Endodermal cell (in vitro differentiated cells): ENCODE measurements around the gene CTSA. TPM values are rescaled to one million over a fixed set of nuclear protein-coding genes. Genes with fewer than 3 reads are reported as not detected.

ENCODE experiments used
- DNase-seq: peaks from one replicate; pipeline ENCODE4 v3.0.0-alpha.2; 2017
- H3K27ac ChIP-seq: 2 replicates; pipeline ENCODE4 v1.5.1; 2013; ENCODE audit warnings: mild to moderate bottlenecking, low read depth, low read length, moderate library complexity
- H3K27me3 ChIP-seq: 2 replicates; pipeline ENCODE4 v1.6.1; 2013; ENCODE audit warnings: mild to moderate bottlenecking, low read length, moderate library complexity; ENCODE audit not compliant: insufficient read depth, control insufficient read depth, poor library complexity, severe bottlenecking
- H3K36me3 ChIP-seq: 2 replicates; pipeline ENCODE4 v1.7.0; 2013; ENCODE audit warnings: mild to moderate bottlenecking, low read length, moderate library complexity; ENCODE audit not compliant: control insufficient read depth, insufficient read depth
- H3K4me1 ChIP-seq: one replicate; pipeline ENCODE4 v1.7.0; 2013; ENCODE audit warnings: low read length; ENCODE audit not compliant: control insufficient read depth, insufficient read depth
- H3K4me3 ChIP-seq: 2 replicates; pipeline ENCODE4 v1.5.1; 2013; ENCODE audit warnings: mild to moderate bottlenecking, low read length, moderate library complexity
- H3K9ac ChIP-seq: 2 replicates; pipeline ENCODE4 v1.6.1; 2013; ENCODE audit warnings: mild to moderate bottlenecking, low read length, moderate library complexity; ENCODE audit not compliant: poor library complexity, severe bottlenecking; ENCODE audit errors: extremely low read depth
- H3K9me3 ChIP-seq: 2 replicates; pipeline ENCODE4 v1.6.1; 2013; ENCODE audit warnings: mild to moderate bottlenecking, low read length, moderate library complexity; ENCODE audit not compliant: control insufficient read depth
- H3K27ac Mint-ChIP-seq: 2 replicates; pipeline ENCODE4 v1.8.0; 2020; ENCODE audit warnings: mixed read lengths
- H3K27me3 Mint-ChIP-seq: 2 replicates; pipeline ENCODE4 v1.8.0; 2021; ENCODE audit warnings: mild to moderate bottlenecking, mixed read lengths; ENCODE audit not compliant: insufficient read depth
- H3K36me3 Mint-ChIP-seq: 2 replicates; pipeline ENCODE4 v1.8.0; 2020; ENCODE audit warnings: low read depth, mixed read lengths
- H3K4me1 Mint-ChIP-seq: 2 replicates; pipeline ENCODE4 v1.8.0; 2020; ENCODE audit warnings: mixed read lengths
- H3K4me3 Mint-ChIP-seq: 2 replicates; pipeline ENCODE4 v1.8.0; 2020; ENCODE audit warnings: mild to moderate bottlenecking, moderate library complexity, mixed read lengths
- H3K9me3 Mint-ChIP-seq: 2 replicates; pipeline ENCODE4 v1.8.0; 2020; ENCODE audit warnings: mild to moderate bottlenecking, mixed read lengths
- WGBS, 2 experiments: methylation state at CpG; one replicate each; pipeline versions ENCODE4 v1.1.5 to v1.1.7; 2013; ENCODE audit warnings: missing lambda C conversion rate in 2 of 2, mixed read lengths in 1 of 2; ENCODE audit not compliant: insufficient coverage in 1 of 2, insufficient read length in 1 of 2; 5-methylcytosine and 5-hydroxymethylcytosine counted together
- total RNA-seq, 2 donors: library from RNA; stranded (reverse); fragmentation: NEBNext Ultra II Directional in 1 of 2; extraction: Animal tissue kit (Norgen Biotek cat#: 25700) in 1 of 2; gene quantifications; 2 replicates in 1 of 2; 3 replicates in 1 of 2; pipeline ENCODE4 v1.2.1, GENCODE V29; 2021
- TF ChIP-seq, protein P1 (sequence below): fragments of 200-600 bp; sonication (generic); conservative IDR thresholded peaks from 2 replicates; pipeline ENCODE4 v1.5.0; 2021; ENCODE audit warnings: antibody characterized with exemption, mild to moderate bottlenecking

CTSA gene
- total RNA-seq, 2 donors from 2014 or later: 70.7 to 84.8 TPM

DNA sequence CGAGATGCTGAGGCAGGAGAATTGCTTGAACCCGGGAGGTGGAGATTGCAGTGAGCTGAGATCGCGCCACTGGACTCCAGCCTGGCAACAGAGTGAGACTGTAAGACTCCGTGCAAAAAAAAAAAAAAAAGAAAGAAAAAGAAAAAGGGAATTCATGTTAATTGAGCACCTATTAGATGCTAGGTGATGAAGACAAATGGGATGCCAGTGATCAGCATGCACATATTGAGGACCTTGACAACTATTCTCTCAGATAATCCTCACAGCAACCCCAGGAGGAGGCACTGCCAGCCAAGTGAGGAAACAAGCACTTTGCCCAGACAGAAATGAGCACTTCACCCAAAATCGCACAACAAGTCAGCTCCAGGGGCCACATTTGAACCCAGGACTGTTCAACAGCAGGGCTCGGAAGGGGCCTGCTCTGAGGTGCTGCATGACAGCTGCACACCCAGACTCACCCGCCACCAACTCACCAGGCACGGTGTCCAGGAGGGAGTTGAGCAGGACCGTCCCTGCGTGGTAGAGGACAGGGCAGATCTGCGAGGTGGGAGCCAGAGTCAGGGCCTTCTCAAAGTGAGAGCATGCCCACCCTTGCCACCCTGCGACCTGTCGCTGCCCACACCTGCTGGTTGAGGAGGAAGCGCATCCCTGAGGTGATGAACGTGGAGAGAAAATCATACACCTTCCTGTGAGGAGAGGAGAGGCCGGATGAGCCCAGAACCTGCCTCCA is 16.2 kb downstream of the CTSA start:
- WGBS, 2 experiments: 93 to 95% methylated on average over 13 to 17 of the region's 17 CpGs
- H3K27ac Mint-ChIP-seq: no peak overlapping the region
- H3K9me3 Mint-ChIP-seq: no peaks in the 10 kb centered on the region
- H3K27ac ChIP-seq: no peak overlapping the region
- no peak overlapping the region for H3K4me3 Mint-ChIP-seq
- no peak for DNase-seq
- H3K36me3 Mint-ChIP-seq: peaks cover 54% of the 10 kb centered on the region
- H3K4me1 ChIP-seq: peaks cover 2% of the 10 kb centered on the region
- no peaks in the 10 kb centered on the region for H3K9me3 ChIP-seq
- peaks cover 64% of the 10 kb centered on the region for H3K36me3 ChIP-seq
- TF ChIP-seq, protein P1, sequence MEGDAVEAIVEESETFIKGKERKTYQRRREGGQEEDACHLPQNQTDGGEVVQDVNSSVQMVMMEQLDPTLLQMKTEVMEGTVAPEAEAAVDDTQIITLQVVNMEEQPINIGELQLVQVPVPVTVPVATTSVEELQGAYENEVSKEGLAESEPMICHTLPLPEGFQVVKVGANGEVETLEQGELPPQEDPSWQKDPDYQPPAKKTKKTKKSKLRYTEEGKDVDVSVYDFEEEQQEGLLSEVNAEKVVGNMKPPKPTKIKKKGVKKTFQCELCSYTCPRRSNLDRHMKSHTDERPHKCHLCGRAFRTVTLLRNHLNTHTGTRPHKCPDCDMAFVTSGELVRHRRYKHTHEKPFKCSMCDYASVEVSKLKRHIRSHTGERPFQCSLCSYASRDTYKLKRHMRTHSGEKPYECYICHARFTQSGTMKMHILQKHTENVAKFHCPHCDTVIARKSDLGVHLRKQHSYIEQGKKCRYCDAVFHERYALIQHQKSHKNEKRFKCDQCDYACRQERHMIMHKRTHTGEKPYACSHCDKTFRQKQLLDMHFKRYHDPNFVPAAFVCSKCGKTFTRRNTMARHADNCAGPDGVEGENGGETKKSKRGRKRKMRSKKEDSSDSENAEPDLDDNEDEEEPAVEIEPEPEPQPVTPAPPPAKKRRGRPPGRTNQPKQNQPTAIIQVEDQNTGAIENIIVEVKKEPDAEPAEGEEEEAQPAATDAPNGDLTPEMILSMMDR: no peak
- no peaks in the 10 kb centered on the region for H3K27me3 ChIP-seq
- peaks cover 9% of the 10 kb centered on the region for H3K27me3 Mint-ChIP-seq
- no peak overlapping the region for H3K4me3 ChIP-seq
- peaks cover 4% of the 10 kb centered on the region for H3K4me1 Mint-ChIP-seq
- H3K9ac ChIP-seq: no peak overlapping the region

DNA sequence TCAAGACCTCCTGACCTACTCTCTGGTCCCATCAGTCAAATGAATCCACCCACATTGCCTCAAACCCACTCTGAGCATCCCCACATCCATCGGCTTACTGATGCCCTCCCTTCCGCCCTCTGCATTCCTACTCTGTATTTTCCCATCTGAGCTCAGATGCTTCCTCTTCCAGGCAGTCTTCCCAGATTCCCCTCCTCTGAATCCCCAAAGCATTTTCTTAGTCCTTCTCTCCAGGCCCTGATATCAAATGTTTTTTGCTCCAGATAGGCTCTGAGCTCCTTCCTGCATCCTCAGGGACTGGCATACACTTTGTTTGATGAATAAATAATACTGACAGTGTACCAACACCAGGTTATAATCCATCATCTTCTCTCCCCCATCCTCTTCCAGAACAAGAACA is 16.9 kb downstream of the CTSA start:
- Mint-ChIP-seq H3K27ac (no peak overlapping the region), H3K4me3 (no peak overlapping the region), H3K27me3 (peaks cover 10% of the 10 kb centered on the region), H3K36me3 (peaks cover 50% of the 10 kb centered on the region), H3K9me3 (no peaks in the 10 kb centered on the region), H3K4me1 (peaks cover 5% of the 10 kb centered on the region)
- H3K9me3 ChIP-seq: no peaks in the 10 kb centered on the region
- WGBS, 2 experiments: 91 to 100% methylated on average over 2 of the region's 2 CpGs
- H3K27me3 ChIP-seq: no peaks in the 10 kb centered on the region
- peaks cover 4% of the 10 kb centered on the region for H3K4me1 ChIP-seq
- no peak overlapping the region for H3K27ac ChIP-seq
- peaks cover 60% of the 10 kb centered on the region for H3K36me3 ChIP-seq
- no peak for DNase-seq
- no peak overlapping the region for H3K4me3 ChIP-seq
- no peak overlapping the region for H3K9ac ChIP-seq
- TF ChIP-seq, protein P1: no peak

DNA sequence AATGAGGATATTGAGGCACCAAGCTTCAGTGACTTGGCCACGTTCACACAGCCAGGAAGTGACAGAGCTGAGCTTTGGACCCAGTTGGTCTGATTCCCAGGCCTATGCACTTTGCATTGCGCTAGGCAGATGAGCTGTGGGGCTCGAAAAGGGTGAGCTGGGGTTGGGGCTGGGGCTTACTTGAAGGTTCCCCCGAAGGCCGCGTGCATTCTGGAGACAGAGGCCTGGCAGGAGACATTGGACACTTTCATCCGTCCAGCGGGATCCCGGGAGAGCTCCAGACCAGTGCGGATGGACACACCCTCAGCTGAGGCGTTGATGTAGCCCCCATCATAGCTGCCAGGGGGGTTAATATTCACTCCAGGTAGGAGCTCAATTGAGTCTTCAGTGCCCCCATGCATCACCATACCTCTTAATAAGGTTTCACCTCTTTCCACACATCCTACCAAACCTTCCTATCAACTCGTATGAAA is 18.2 kb downstream of the CTSA start:
- DNase-seq: no peak
- H3K4me3 ChIP-seq: no peak overlapping the region
- H3K36me3 ChIP-seq: peaks cover 47% of the 10 kb centered on the region
- no peak overlapping the region for H3K9ac ChIP-seq
- H3K27me3 ChIP-seq: no peaks in the 10 kb centered on the region
- H3K4me3 Mint-ChIP-seq: no peak overlapping the region
- H3K4me1 ChIP-seq: peaks cover 4% of the 10 kb centered on the region
- TF ChIP-seq, protein P1: no peak
- H3K9me3 Mint-ChIP-seq: no peaks in the 10 kb centered on the region
- H3K4me1 Mint-ChIP-seq: peaks cover 8% of the 10 kb centered on the region
- H3K27me3 Mint-ChIP-seq: peaks cover 14% of the 10 kb centered on the region
- no peak overlapping the region for H3K27ac Mint-ChIP-seq
- 94 to 97% methylated on average over 10 to 12 of the region's 12 CpGs for WGBS, 2 experiments
- no peaks in the 10 kb centered on the region for H3K9me3 ChIP-seq
- peaks cover 38% of the 10 kb centered on the region for H3K36me3 Mint-ChIP-seq
- H3K27ac ChIP-seq: no peak overlapping the region
